ENCODE measurements around the gene FBXL14.
"Not testable (repeated sequence)": the region's sequence is repeated elsewhere in the genome, so short reads cannot be mapped to it uniquely, and the experiment has no call there.

Gene FBXL14

DNA sequence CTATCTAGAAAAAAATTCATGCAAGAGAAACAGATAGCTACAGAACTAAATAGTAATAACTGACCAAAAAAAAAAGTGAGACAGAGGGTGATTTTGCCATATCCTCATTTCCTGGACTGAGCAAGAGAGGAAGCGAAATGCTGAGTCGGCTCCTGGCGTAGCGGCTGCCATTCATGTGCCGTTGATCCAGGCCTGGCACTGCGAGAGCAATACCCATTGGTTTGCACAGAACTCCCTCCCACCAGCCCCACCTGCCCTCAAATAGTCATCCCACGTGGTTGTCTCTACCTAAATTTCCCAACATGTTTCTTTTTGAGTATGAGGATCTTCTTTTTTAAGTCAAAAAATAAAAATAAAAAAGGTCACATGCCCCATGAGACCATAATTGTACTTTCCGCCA is 25.2 kb upstream of the FBXL14 start:
- DNase-seq (ENCODE audit: low spot score), result no peak

- no peak for DNase-seq (ENCODE audit: low spot score)
Measured at GRCh38 chr12:1619159-1619558, 24.8 kb upstream of the FBXL14 start.

DNA sequence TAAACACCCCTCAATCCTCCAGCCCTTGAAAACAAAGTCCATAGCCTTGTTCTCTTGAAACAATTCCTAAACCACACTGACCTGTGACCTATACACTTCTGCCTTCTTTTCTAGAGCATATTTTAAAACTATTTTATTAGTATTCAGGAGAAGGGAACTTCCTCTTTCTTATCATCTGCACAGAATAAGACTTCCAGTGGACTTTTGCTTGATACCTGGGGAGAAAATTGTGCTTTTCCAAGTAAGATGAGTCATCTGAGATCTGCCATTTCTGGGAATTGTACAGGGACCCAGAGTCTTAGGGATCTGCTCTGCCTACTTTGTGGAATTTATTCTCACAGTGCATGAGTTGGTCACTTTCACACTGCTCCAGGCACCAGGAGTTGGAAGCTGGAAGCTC is 24.1 kb upstream of the FBXL14 start:
- DNase-seq (ENCODE audit: low spot score), result no peak

GRCh38 chr12:1616233-1617066 is 22.1 kb upstream of the FBXL14 start:
- no peak for DNase-seq (ENCODE audit: low spot score)

- DNase-seq (ENCODE audit: low spot score), result no peak
Measured at GRCh38 chr12:1614360-1614759, 20.0 kb upstream of the FBXL14 start.

GRCh38 chr12:1613860-1614259 is 19.5 kb upstream of the FBXL14 start:
- no peak for DNase-seq (ENCODE audit: low spot score)

GRCh38 chr12:1611803-1612572 is 17.6 kb upstream of the FBXL14 start:
- DNase-seq (ENCODE audit: low spot score), result no peak

GRCh38 chr12:1610072-1610643 is 15.8 kb upstream of the FBXL14 start:
- no peak for DNase-seq (ENCODE audit: low spot score)

DNA sequence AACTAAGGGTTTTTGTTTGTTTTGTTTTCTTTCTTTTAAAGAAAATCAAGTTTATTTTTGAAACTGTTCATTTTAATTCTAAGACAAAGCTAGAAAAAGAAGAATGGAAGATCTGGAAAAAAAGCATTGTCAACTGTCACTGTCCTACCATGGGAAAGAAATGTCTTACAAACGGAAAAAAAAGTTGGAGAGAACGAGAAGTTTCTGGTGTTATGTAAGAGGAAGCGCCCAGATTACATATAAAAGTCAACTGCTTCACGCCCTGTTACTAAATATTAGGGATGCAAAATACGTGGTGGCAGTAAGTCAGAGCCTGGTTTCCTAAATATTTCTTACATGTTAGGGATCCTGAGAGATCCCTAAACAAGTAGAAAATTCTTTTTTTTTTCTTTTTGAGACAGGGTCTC is 14.3 kb upstream of the FBXL14 start:
- DNase-seq (ENCODE audit: low spot score), result no peak

DNA sequence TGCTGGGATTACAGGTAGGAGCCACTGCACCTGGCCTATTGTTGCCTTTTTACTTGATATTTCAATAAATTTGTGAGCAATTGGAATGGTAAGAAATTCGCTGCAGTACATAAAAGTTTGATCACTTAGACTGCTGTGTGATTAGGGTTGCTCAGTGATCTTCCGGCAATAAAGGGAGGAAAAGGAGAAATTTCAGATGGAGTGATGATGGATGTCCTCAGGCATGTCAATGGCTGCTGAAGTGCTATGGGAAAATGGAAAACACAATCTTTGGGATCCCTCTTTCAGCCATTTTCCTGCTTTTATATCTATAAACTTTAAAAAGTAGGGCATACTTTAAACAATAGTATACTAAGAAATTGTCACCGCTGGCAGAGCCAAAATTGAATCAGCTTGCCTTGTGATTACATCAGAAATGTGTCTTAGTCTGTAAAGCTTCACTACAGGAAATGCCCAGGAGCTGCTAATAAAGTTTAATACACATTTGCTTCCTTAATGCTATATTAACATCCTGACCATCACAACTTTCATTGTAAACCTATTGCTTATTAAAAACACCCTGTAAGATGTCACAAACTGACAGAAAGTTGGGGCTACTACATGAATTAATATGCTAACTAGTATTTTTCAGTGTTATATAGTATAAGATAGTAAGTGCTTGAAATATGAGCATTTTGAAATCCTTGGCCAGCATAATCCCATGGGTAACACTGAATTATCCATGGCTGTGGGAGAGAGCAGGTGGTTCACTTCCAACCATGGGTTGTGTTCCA is 13.7 kb upstream of the FBXL14 start:
- DNase-seq (ENCODE audit: low spot score), result no peak

DNA sequence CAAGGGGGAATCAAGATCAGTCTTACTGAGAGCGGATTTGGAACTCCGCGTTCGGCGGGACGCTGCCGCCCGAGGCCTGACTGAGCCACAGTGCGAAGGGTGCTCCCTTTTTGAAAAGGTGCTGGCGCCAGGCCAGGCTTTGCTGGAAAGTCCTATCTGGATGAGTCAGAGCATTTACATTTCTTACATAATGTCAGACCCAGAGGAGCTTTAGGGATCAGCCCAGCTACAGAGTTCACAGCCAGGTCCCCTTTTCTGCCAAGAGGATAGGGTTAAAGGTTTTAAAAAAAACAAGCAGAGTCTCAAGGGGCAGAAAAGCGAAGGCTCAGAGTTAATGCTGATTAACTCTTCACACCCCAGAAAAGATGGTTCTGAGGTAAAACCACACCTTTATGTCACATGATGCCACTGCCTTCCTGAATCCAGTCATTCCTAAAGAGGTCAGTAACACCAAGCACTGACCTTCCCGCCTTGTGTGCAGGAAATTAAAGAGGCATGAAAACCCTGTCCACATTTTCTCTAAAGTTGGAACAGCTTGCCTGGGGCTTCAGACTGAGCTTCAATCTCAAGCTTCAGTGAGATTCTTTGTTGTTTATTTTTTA is 11.7 kb upstream of the FBXL14 start:
- DNase-seq (ENCODE audit: low spot score), result peak; percentile 37

- peak; percentile 55 for DNase-seq (ENCODE audit: low spot score)
Measured at GRCh38 chr12:1605129-1606020, 11.0 kb upstream of the FBXL14 start.

GRCh38 chr12:1604464-1604863 is 10.1 kb upstream of the FBXL14 start:
- no peak for DNase-seq (ENCODE audit: low spot score)

- no peak for DNase-seq (ENCODE audit: low spot score)
Measured at GRCh38 chr12:1603269-1603993, 9.1 kb upstream of the FBXL14 start.

GRCh38 chr12:1602706-1603105 is 8.3 kb upstream of the FBXL14 start:
- DNase-seq (ENCODE audit: low spot score), result not testable (repeated sequence)

DNA sequence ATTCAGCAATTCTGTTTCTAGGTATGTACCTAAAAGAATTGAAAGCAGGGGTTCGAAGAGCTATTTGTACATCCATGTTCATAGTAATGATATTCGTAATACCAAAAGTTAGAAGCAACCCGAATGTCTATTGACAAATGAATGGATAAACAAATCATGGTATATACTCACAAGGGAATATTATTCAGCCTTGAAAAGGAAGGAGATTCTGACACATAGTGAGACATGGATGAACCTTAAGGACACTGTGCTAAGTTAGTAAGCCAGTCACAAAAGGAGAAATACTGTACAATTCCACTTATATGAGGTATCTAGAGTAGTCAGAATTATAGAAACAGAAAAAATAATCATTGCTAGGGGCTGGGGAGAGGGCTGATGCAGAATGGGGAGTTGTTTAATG is 4.4 kb upstream of the FBXL14 start:
- no peak for DNase-seq (ENCODE audit: low spot score)

DNA sequence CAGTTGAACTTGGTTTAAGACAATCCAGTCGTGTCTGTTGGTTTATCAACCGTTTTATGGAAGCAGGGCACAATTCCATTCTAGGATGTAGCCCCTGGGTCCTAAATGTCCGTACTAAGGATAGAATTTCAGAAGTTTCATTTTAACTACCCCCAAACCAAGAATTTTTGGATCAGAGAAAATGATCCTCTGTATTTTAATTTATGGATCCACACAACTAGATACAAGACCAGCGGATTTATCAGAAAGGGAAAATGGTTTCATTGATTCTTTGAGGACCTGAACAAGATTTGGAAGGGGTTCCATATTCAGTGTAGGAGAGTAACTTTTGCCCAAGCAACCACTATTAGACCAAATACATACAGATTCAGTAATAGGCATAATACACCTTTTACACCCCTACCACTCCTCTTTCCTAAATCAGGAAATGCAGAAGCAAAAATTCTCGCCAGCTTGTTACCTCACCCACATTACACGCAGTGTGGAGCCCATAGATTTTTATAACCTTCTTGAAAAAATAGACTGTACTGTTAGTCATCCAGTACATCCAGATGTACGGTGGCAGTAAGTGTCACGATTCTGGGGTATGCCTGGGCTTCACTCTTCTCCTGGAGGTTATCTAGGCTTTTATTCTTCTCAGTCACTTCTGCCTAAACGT is 1.4 kb upstream of the FBXL14 start:
- DNase-seq (ENCODE audit: low spot score), result no peak

- no peak for DNase-seq (ENCODE audit: low spot score)
Measured at GRCh38 chr12:1595026-1595561, 713 bp upstream of the FBXL14 start.

- no peak for DNase-seq (ENCODE audit: low spot score)
Measured at GRCh38 chr12:1594006-1594260, 448 bp downstream of the FBXL14 start.

All from HuH-7.5 (cell line).